Measurements from ENCODE around the gene TROAP.
"Not testable (repeated sequence)": the region's sequence is repeated elsewhere in the genome, so short reads cannot be mapped to it uniquely, and the experiment has no call there.

Gene TROAP

DNA sequence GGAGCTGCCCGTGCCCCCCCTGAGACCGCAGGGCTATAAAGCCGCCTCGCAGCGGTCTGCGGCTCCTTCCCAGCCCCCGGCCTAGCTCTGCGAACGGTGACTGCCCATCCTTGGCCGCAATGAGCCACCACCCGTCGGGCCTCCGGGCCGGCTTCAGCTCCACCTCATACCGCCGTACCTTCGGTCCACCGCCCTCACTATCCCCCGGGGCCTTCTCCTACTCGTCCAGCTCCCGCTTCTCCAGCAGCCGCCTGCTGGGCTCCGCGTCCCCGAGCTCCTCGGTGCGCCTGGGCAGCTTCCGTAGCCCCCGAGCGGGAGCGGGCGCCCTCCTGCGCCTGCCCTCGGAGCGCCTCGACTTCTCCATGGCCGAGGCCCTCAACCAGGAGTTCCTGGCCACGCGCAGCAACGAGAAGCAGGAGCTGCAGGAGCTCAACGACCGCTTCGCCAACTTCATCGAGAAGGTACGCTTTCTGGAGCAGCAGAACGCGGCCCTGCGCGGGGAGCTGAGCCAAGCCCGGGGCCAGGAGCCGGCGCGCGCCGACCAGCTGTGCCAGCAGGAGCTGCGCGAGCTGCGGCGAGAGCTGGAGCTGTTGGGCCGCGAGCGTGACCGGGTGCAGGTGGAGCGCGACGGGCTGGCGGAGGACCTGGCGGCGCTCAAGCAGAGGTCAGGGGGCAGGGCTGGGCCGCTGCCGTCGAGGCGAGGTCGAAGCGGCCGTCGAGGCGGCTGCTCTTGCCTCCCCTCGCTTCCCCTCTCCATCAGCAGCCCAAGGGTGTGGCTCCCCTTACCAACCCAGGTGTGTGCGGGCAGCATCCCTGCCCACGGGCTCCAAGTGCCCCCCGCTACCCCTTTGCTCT is 27.7 kb upstream of the TROAP start, which contains the start of gene PRPH:
Gene PRPH (plus strand): TSS at position 66 of the 855 bp plus-strand sequence. CDS start 54 bp downstream, at position 120.
- no peak for DNase-seq

- no peak for DNase-seq
Measured at GRCh38 chr12:49296034-49296835, 26.8 kb upstream of the TROAP start.

DNA sequence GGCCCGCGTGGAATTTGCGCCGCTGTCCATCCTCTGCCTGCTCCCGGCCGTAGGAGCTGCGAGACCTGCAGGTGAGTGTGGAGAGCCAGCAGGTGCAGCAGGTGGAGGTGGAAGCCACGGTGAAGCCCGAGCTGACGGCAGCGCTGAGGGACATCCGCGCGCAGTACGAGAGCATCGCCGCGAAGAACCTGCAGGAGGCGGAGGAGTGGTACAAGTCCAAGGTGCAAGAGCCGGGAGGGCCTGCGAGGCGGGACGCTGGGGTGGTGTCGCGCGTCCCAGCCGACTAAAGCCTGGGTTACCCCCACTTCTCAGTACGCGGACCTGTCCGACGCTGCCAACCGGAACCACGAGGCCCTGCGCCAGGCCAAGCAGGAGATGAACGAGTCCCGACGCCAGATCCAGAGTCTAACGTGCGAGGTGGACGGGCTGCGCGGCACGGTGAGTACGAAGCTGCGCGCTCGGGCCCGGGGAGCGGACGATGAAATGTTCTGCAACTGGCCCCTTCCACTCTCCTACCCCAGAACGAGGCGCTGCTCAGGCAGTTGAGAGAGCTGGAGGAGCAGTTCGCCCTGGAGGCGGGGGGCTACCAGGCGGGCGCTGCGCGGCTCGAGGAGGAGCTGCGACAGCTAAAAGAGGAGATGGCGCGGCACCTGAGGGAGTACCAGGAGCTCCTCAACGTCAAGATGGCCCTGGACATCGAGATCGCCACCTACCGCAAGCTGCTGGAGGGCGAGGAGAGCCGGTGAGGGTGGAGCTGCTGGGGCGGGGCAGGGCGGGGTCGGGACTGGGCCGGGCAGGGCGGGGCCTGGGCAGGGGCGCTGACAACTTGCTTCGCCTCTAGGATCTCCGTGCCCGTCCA is 26.0 kb upstream of the TROAP start:
- DNase-seq: no peak

DNA sequence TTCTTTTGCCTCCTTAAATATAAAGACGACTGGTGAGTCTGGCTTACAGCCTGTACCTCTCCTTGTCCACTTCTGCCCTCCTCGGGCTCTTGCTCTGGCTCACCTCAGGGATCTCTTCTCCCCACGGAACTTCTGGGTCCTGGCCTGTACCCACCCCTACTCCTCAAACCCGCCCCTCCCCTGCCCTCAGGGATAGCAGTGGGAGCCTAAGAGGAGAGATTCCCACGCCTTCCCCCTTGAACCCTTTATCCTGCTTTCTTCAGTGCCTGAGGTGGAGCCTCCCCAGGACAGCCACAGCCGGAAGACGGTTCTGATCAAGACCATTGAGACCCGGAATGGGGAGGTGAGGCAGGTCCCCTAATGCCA is 25.4 kb upstream of the TROAP start:
- no peak for DNase-seq

- DNase-seq: no peak
Measured at GRCh38 chr12:49298160-49298559, 24.9 kb upstream of the TROAP start.

GRCh38 chr12:49301760-49302159 is 21.3 kb upstream of the TROAP start:
- no peak for DNase-seq

- DNase-seq: no peak
Measured at GRCh38 chr12:49304161-49304560, 18.9 kb upstream of the TROAP start.

DNA sequence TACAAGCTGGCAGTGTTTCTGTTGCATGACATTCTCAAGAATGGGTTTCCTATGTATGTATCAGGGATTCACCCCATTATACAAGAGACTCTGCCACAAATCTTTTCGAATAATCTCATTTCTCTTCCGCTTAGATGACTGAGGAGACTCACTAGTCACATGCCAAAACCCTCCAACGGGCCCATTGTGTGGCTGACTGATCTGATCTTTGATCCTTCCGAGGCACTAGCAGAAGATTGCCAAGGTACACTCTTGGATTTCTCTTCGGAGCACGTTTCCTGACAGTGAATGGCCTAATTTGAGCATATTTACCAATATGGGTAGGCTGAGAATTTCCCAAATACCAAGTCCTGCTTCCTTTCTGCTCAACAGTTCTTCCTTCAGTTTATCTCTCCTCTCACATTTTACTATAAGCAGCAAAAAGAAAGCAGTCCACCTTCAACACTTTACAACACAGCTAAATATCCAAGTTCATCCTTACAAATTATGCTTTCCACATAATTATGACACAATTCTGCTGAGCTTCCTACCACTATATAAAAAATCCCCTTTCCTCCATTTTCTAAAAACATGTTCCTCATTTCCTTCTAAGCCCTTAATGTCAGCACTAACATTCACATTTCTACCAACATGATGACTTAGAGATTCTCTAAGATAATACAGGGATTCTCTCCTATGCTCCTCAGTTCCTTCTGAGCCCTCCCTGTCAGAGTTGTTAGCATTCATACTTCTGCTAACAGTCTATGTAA is 17.1 kb upstream of the TROAP start:
- DNase-seq: no peak

DNA sequence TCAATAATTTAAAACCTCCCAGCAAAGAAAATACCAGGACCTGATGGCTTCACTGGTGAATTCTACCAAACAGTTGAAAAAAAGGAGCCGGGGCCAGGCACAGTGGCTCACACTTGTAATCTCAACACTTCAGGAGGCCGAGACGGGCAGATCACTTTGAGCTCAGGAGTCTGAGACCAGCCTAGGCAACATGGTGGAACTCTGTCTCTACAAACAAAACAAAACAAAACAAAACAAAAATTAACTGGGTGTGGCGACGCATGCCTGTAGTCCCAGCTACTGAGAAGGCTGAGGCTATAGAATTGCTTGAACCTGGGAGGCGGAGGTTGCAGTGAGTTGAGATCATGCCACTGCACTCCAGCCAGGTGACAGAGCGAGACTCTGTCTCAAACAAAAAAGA is 13.7 kb upstream of the TROAP start:
- no peak for DNase-seq

DNA sequence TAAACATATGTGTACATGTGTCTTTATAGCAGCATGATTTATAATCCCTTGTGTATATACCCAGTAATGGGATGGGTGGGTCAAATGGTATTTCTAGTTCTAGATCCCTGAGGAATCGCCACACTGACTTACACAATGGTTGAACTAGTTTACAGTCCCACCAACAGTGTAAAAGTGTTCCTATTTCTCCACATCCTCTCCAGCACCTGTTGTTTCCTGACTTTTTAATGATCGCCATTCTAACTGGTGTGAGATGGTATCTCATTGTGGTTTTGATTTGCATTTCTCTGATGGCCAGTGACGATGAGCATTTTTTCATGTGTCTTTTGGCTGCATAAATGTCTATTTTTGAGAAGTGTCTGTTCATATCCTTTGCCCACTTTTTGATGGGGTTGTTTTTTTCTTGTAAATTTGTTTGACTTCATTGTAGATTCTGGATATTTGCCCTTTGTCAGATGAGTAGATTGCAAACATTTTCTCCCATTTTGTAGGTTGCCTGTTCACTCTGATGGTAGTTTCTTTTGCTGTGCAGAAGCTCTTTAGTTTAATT is 12.5 kb upstream of the TROAP start:
- DNase-seq: not testable (repeated sequence)

- no peak for DNase-seq
Measured at GRCh38 chr12:49314811-49315210, 8.2 kb upstream of the TROAP start.

- not testable (repeated sequence) for DNase-seq
Measured at GRCh38 chr12:49317118-49317517, 5.9 kb upstream of the TROAP start.

DNA sequence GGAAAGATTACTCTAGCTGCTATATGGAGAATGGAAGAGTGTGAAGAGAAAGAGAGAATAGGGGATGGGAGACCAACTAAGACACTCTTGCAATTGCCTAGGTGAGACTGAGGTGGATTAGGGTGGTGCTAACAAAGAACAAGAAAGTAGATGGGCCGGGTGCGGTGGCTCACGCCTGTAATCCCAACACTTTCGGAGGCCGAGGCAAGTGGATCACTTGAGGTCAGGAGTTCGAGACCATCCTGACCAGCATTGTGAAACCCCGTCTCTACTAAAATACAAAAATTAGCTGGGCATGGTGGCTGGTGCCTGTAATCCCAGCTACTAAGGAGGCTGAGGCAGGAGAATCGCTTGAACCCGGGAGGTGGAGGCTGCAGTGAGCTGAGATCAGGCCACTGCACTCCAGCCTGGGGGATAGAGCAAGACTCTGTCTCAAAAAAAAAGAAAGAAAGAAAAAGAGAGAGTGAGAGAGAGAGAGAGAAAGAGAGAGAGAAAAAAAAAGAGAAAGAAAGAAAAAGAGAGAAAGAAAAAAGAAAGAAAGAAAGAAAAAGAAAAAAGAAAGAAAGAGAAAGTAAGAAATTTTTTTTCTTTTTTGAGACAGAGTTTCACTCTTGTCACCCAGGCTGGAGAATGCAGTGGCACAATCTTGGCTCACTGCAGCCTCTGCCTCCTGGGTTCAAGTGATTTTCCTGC is 2.5 kb upstream of the TROAP start:
- not testable (repeated sequence) for DNase-seq

DNA sequence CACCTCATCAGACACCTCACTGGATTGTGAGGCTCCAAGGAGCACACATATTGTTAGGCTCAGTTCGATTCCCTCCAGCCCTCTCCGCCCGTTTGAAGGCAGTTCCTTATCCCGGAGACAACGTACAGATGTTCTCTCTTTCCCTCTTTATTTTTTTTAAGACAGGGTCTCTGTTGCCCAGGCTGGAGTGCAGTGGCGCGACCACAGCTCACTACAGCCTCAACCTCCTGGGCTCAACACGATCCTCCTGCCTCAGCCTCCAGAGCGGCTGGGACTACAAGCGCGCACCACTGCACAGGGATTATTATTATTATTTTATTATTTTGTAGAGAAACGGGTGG is 718 bp upstream of the TROAP start:
- no peak for DNase-seq

- DNase-seq: no peak
Measured at GRCh38 chr12:49323524-49324097, 556 bp downstream of the TROAP start.

DNA sequence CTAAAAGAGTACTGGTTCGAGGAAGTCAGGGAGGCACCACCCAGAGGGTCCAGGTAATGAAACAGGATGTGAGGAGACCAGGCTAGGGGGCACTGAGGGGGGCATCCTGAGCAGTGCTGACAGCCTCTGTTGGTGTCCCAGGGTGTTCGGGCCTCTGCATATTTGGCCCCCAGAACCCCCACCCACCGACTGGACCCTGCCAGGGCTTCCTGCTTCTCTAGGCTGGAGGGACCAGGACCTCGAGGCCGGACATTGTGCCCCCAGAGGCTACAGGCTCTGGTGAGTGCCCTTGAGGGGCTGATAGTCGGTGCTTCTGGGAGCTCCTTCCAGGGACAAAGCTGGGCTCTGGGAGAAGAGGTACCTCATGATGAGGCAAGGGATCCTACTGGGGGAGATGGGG is 2.6 kb downstream of the TROAP start:
- no peak for DNase-seq

- DNase-seq: no peak
Measured at GRCh38 chr12:49327368-49327767, 4.3 kb downstream of the TROAP start.

- DNase-seq: no peak
Measured at GRCh38 chr12:49327887-49328286, 4.8 kb downstream of the TROAP start.

DNA sequence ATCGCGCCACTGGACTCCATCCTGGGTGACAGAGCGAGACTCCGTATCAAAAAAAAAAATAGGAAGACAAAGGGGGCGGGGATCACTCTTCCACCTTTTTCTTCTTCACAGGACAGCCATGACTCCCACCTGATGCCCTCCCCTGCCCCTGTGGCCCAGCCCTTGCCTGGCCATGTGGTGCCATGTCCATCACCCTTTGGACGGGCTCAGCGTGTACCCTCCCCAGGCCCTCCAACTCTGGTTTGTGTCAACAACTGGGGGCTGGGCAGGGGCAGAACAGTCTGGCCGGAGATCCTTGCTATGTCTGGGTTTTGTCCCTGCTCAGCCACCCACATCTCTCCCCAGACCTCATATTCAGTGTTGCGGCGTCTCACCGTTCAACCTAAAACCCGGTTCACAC is 5.8 kb downstream of the TROAP start:
- no peak for DNase-seq

GRCh38 chr12:49330032-49330619 is 7.1 kb downstream of the TROAP start:
- DNase-seq: no peak

Data from GF-D8 (cell line).